SIG-M5 treated with dmso at 0.1 percent for 504 hours (cell line): ENCODE measurements around the gene FOXA1.
A peak's percentile ranks its signal among the peaks of the same experiment; 100 is the strongest.

Experiments
- DNase-seq: peaks from one replicate; lab custom pipeline; 2025; ENCODE audit not compliant: unreplicated experiment; lab: John Stamatoyannopoulos, UW

FOXA1 gene

GRCh38 chr14:37602605-37603453, 7.8 kb upstream of the FOXA1 start:
- no peak for DNase-seq

GRCh38 chr14:37601865-37602264, 6.8 kb upstream of the FOXA1 start:
- DNase-seq: no peak

- DNase-seq: no peak
Observed at GRCh38 chr14:37600880-37601741, 6.1 kb upstream of the FOXA1 start.

GRCh38 chr14:37599507-37600368, 4.7 kb upstream of the FOXA1 start:
- no peak for DNase-seq

- no peak for DNase-seq
Observed at GRCh38 chr14:37598747-37599506, 3.9 kb upstream of the FOXA1 start.

- DNase-seq: no peak
Observed at GRCh38 chr14:37597914-37598746, 3.1 kb upstream of the FOXA1 start.

GRCh38 chr14:37597538-37597913, 2.5 kb upstream of the FOXA1 start:
- no peak for DNase-seq

GRCh38 chr14:37596790-37597472, 1.9 kb upstream of the FOXA1 start:
- no peak for DNase-seq

GRCh38 chr14:37595809-37596621, 966 bp upstream of the FOXA1 start:
- peak; percentile 97 for DNase-seq

GRCh38 chr14:37594238-37594970, 645 bp downstream of the FOXA1 start:
- DNase-seq: peak; percentile 94

GRCh38 chr14:37593511-37594237, 1.4 kb downstream of the FOXA1 start:
- no peak for DNase-seq

- DNase-seq: no peak
Observed at GRCh38 chr14:37592482-37593408, 2.3 kb downstream of the FOXA1 start.

GRCh38 chr14:37591941-37592481, 3.0 kb downstream of the FOXA1 start:
- DNase-seq: no peak

GRCh38 chr14:37591311-37591940, 3.6 kb downstream of the FOXA1 start:
- DNase-seq: no peak
